Endothelial cell of umbilical vein (primary cell): ENCODE results near the gene SAMD7. TPM values are rescaled to one million over a fixed set of nuclear protein-coding genes. Genes with fewer than 3 reads are reported as not detected.

Experiments used
- BruUV-seq: library from RNA; stranded (reverse); fragments of 400-500 nt; replicated peaks from 2 replicates; lab custom pipeline; 2021; lab: Mats Ljungman, UMichigan
- CTCF ChIA-PET: fragments of 300-600, 350-600 bp; sonication (Branson Sonifier 250); formaldehyde crosslinking; loops from one replicate; lab custom pipeline; 2021; ENCODE audit warnings: antibody characterized with exemption, inconsistent platforms; lab: Charles Lee
- POLR2A ChIA-PET: fragments of 300-600, 350-600 bp; sonication (Branson Sonifier 250); formaldehyde crosslinking; loops from one replicate; lab custom pipeline; 2021; ENCODE audit warnings: antibody characterized with exemption, inconsistent platforms; lab: Charles Lee
- DNase-seq: peaks from one replicate; pipeline ENCODE4 v3.0.0-alpha.2; 2011; ENCODE audit warnings: low read depth, low spot score
- FAIRE-seq: peaks from 2 replicates; lab custom pipeline; 2011; peaks lifted over from hg19 to GRCh38; lab: Jason Lieb, UNC
- H2AFZ ChIP-seq: 2 replicates; pipeline ENCODE4 v1.6.0; 2012; ENCODE audit warnings: low read depth, low read length, control low read depth, inconsistent platforms
- H3K27ac ChIP-seq: 2 replicates; pipeline ENCODE4 v1.5.1; 2011; ENCODE audit warnings: low read depth, mild to moderate bottlenecking, control low read depth, low read length, moderate library complexity; ENCODE audit not compliant: insufficient read depth
- H3K27me3 ChIP-seq, 2 experiments: 2 replicates each; pipeline versions ENCODE4 v1.6.0 to v1.6.1; 2011; ENCODE audit warnings: low read length in 2 of 2, mixed read lengths in 1 of 2; ENCODE audit not compliant: control insufficient read depth in 2 of 2, insufficient read depth in 2 of 2
- H3K36me3 ChIP-seq, 2 experiments: 2 replicates in 1 of 2; 3 replicates in 1 of 2; pipeline ENCODE4 v1.5.1; 2011; ENCODE audit warnings: low read length in 2 of 2, mild to moderate bottlenecking in 1 of 2, moderate library complexity in 1 of 2; ENCODE audit not compliant: control insufficient read depth in 2 of 2, insufficient read depth in 2 of 2; ENCODE audit errors: extremely low read depth in 1 of 2
- H3K4me1 ChIP-seq: 3 replicates; pipeline ENCODE4 v1.5.1; 2011; ENCODE audit warnings: mild to moderate bottlenecking, low read length; ENCODE audit not compliant: control insufficient read depth, insufficient read depth; ENCODE audit errors: extremely low read depth
- H3K4me2 ChIP-seq: 2 replicates; pipeline ENCODE4 v1.6.1; 2011; ENCODE audit warnings: low read length, control low read depth, mixed read lengths; ENCODE audit not compliant: insufficient read depth
- H3K4me3 ChIP-seq, 3 experiments: fragments of 200-600 bp in 1 of 3; sonication (generic), shearing (Covaris generic) in 1 of 3; replicated peaks in 1 of 3; 2 replicates each; pipeline ENCODE4 v1.5.1; 2011 to 2016; ENCODE audit warnings: control low read depth in 3 of 3, low read length in 3 of 3, mild to moderate bottlenecking in 2 of 3, inconsistent platforms in 1 of 3, low read depth in 1 of 3, moderate library complexity in 1 of 3; ENCODE audit not compliant: insufficient read depth in 1 of 3
- H3K79me2 ChIP-seq: 2 replicates; pipeline ENCODE4 v1.6.0; 2012; ENCODE audit warnings: low read length, inconsistent platforms; ENCODE audit not compliant: control insufficient read depth, insufficient read depth
- H3K9ac ChIP-seq: replicated peaks from 2 replicates; pipeline ENCODE3; 2011; ENCODE audit warnings: low read length, control low read depth; ENCODE audit not compliant: insufficient read depth; ENCODE audit errors: extremely low read depth
- H3K9me1 ChIP-seq: replicated peaks from 3 replicates; pipeline ENCODE4 v1.6.0; 2011; ENCODE audit warnings: mild to moderate bottlenecking, low read length; ENCODE audit not compliant: control insufficient read depth, insufficient read depth; ENCODE audit errors: extremely low read depth
- H3K9me3 ChIP-seq: replicated peaks from 2 replicates; pipeline ENCODE4 v1.5.1; 2012; ENCODE audit warnings: low read length, inconsistent platforms; ENCODE audit not compliant: control insufficient read depth, insufficient read depth
- H4K20me1 ChIP-seq: replicated peaks from 2 replicates; pipeline ENCODE3; 2011; ENCODE audit warnings: mild to moderate bottlenecking, low read length; ENCODE audit not compliant: control insufficient read depth, insufficient read depth; ENCODE audit errors: extremely low read depth
- FOS ChIP-seq: IDR thresholded peaks from 2 replicates; pipeline ENCODE4 v1.6.1; 2011; ENCODE audit warnings: mild to moderate bottlenecking, low read length, moderate library complexity, borderline replicate concordance; ENCODE audit not compliant: insufficient read depth
- JUN ChIP-seq: IDR thresholded peaks from 2 replicates; pipeline ENCODE4 v1.6.1; 2011; ENCODE audit warnings: borderline replicate concordance, low read depth; ENCODE audit not compliant: insufficient read length, insufficient read depth
- POLR2A ChIP-seq: IDR thresholded peaks from 2 replicates; pipeline ENCODE4 v1.6.1; 2012; ENCODE audit warnings: low read depth, mild to moderate bottlenecking, control low read depth, low read length
- dilution Hi-C: fragments of 300-500 bp; cut with MboI; formaldehyde crosslinking; loops from one replicate; pipeline ENCODE4 v1.15.0; 2019; ENCODE audit warnings: low sequenced_read_pairs; ENCODE audit not compliant: extremely low pct_ligation_motif_present
- intact Hi-C: fragments of 100-400 bp; cut with micrococcal nuclease; formaldehyde crosslinking; loops from one replicate; pipeline ENCODE4 v1.10.0; 2022
- polyA plus RNA-seq, 4 experiments: library from polyadenylated mRNA; depleted of rRNA in 3 of 4; stranded (reverse) in 3 of 4; unstranded in 1 of 4; fragments of >200 nt; gene quantifications; 2 replicates each; pipeline versions ENCODE4 v1.2.1 to v1.2.3, GENCODE V29; 2011 to 2012; ENCODE audit warnings: missing spikeins in 1 of 4
- total RNA-seq: library from RNA; stranded (reverse); gene quantifications from 2 replicates; pipeline ENCODE4 v1.2.3, GENCODE V29; 2021
- TF ChIP-seq, protein P1 (sequence below), 2 donors: IDR thresholded peaks; 1 replicate in 1 of 2; 2 replicates in 1 of 2; pipeline ENCODE4 v1.5.1; 2011; ENCODE audit warnings: low read length in 2 of 2, mild to moderate bottlenecking in 2 of 2, moderate library complexity in 2 of 2, control low read depth in 1 of 2, inconsistent platforms in 1 of 2, low read depth in 1 of 2; ENCODE audit not compliant: insufficient read depth in 1 of 2; ENCODE audit errors: extremely low read depth in 1 of 2

The SAMD7 gene
- total and polyA plus RNA-seq, 2 donors (not counting 3 experiments of a cell fraction or from before 2014, with no cell fraction given) = not detected

DNA sequence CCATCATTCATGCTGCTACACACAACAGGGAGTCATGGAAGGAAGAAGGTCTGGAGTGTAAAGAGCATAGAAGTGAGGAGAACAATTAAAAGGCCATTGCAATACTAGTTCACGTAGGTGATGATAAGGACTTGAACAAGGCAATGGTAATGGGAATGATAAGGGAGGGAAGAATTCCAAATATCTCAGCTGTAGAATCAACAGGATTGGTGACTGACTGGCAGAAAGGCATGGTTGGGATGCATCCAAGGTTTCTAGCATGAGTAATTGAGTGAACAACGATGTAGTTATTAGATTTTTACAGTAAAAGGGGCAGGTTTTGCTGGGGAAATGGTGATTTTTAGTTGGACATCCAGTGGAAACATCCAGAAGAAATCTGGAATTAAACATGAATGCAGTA is 52.8 kb downstream of the SAMD7 start:
- POLR2A ChIA-PET = no interaction called here
- no peak overlapping the region for H3K9ac ChIP-seq
- no peaks in the 10 kb centered on the region for H3K9me1 ChIP-seq
- no peaks in the 10 kb centered on the region for H3K36me3 ChIP-seq
- no peak overlapping the region for H2AFZ ChIP-seq
- no peaks in the 10 kb centered on the region for H3K9me3 ChIP-seq
- H3K4me2 ChIP-seq = no peak overlapping the region
- FAIRE-seq (no peak), DNase-seq (no peak)
- H3K27me3 ChIP-seq = peaks cover 13 to 18% of the 10 kb centered on the region in 2 experiments
- no peak overlapping the region for H3K27ac ChIP-seq
- dilution Hi-C loops (no loop called here), intact Hi-C loops (no loop called here)
- TF ChIP-seq, protein P1, sequence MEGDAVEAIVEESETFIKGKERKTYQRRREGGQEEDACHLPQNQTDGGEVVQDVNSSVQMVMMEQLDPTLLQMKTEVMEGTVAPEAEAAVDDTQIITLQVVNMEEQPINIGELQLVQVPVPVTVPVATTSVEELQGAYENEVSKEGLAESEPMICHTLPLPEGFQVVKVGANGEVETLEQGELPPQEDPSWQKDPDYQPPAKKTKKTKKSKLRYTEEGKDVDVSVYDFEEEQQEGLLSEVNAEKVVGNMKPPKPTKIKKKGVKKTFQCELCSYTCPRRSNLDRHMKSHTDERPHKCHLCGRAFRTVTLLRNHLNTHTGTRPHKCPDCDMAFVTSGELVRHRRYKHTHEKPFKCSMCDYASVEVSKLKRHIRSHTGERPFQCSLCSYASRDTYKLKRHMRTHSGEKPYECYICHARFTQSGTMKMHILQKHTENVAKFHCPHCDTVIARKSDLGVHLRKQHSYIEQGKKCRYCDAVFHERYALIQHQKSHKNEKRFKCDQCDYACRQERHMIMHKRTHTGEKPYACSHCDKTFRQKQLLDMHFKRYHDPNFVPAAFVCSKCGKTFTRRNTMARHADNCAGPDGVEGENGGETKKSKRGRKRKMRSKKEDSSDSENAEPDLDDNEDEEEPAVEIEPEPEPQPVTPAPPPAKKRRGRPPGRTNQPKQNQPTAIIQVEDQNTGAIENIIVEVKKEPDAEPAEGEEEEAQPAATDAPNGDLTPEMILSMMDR (IDR thresholded peaks at IDR 0.05; ENCODE audit: extremely low read depth in 1 of 2, insufficient read depth in 1 of 2, low read depth in 1 of 2, low read length in 2 of 2) = no peak
- TF ChIP-seq FOS (no peak), POLR2A (no peak), JUN (no peak)
- peaks cover 24% of the 10 kb centered on the region for H3K79me2 ChIP-seq
- BruUV-seq = no TSS peak
- no peak overlapping the region for H3K4me3 ChIP-seq
- H3K4me1 ChIP-seq = peaks cover 18% of the 10 kb centered on the region
- H4K20me1 ChIP-seq = peaks cover 3% of the 10 kb centered on the region
- CTCF ChIA-PET = no interaction called here
